CD4-positive, alpha-beta T cell treated with Interferon gamma for 1 hour (primary cell): ENCODE measurements around the gene PRM3.
"Not testable (repeated sequence)": the region's sequence is repeated elsewhere in the genome, so short reads cannot be mapped to it uniquely, and the experiment has no call there.

Experiments
- DNase-seq: peaks from one replicate; pipeline ENCODE4 v3.0.0-alpha.2; 2020

The PRM3 gene

GRCh38 chr16:11303405-11304138 is 30.1 kb upstream of the PRM3 start:
- DNase-seq = no peak

GRCh38 chr16:11302977-11303376 is 29.5 kb upstream of the PRM3 start:
- no peak for DNase-seq

DNA sequence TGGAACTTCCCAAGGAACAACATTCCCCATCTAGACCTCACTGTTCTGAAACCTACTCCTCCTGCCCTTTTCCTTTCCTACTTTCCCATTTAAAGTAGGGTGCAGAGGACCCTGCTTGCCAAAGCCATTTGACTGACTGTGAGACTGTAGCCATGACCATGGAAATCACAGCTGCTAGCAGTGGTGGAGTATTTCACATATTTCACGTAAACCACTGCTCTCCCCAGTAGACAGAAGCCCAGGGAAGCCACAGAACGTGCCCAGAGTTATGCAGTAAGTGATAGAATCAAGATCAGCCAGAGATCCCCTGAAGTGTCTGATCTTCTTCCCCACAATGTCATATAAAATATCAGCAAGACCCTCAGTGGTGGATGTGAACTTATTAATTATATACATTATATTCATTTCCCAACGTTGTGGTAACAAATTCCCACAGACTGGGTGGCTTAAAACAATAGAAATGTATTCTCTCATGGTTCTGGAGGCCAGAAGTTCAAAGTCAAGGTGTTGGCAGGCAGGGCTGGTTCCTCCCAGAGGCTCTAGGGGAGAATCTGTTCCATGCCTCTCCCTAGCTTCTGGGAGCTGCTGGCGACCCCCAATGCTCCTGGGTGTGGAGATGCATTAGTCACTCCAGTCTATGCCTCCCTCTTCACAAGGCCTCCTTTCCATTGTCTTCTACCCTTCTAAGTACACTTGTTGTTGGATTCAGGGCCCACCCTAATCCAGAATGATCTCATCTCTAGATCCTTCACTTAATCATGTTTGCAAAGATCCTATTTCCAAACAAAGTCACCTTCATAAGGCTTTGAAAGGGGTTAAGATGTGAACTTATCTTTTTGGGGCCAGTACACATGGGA is 28.4 kb upstream of the PRM3 start:
- DNase-seq = no peak

DNA sequence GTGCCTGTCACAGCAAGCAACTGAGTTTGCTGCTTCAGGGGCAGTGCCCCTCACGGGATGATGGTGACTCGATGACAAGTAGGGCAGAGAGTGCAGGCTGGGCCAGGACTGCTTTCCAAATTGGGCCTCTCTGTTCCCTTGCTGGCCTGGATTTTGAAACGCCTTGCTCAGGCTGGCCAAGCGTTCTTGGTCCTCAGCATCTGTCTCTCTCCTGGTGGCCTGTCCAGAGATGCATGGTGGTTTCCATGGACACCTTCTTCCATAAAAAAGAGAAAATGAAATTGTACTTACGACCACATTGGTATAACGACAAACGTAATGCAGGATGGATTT is 27.1 kb upstream of the PRM3 start:
- DNase-seq = no peak

DNA sequence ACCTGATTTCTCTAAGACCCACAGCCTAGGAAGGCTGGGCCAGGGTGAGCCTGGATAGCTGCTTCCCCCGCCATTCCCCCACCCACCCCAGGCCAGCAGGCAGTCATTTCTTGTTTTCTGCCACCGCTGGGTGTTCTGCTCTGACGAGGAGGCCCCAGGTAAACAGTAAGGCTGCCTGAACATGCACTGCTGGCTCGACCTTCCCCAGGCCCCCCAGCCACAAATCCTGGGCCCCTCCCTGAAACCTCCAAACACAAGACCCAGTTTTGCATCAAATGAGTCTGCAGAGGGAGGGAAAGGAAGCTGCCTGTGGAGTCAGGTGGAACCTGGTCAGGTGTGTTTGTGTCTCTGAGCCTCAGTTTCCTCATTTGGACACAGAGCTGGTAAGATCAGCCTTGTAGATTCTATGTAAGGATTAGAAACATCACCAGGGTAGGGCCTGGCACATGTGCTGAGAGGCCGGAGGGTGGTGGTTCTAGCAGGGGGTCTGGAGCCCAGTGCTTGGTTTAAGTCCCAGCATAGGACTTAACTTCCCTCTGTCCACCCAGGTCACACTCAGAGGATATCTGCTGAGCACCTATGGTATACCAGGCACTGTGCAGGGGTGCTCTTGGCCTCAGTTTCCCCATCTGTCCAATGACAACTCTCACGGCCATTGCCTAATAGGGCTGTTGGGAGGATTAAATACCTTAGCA is 26.6 kb upstream of the PRM3 start:
- no peak for DNase-seq

DNA sequence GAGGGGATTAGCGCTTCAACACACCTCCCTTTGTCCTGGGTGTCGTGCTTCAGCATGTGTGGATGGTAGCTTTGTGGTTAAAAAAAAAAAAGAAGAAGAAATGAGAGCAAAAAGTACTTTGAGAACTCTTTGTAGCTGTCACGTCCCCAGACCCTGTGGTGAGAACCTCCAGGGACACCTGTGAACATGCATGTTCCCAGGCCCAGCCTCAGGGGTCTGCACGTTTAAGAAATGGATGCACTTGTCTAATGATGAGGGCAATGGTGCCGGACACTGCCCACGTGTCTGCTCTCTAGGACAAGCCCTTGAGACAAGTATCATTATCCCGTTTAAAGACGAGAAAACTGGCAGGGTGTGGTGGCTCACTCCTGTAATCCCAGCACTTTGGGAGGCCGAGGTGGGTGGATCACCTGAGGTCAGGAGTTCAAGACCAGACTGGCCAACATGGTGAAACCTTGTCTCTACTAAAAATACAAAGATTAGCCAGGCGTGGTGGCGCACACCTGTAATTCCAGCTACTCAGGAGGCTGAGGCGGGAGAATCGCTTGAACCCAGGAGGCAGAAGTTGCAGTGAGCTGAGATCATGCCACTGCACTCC is 25.6 kb upstream of the PRM3 start:
- not testable (repeated sequence) for DNase-seq

- DNase-seq = no peak
Observed at GRCh38 chr16:11298143-11298900, 24.9 kb upstream of the PRM3 start.

DNA sequence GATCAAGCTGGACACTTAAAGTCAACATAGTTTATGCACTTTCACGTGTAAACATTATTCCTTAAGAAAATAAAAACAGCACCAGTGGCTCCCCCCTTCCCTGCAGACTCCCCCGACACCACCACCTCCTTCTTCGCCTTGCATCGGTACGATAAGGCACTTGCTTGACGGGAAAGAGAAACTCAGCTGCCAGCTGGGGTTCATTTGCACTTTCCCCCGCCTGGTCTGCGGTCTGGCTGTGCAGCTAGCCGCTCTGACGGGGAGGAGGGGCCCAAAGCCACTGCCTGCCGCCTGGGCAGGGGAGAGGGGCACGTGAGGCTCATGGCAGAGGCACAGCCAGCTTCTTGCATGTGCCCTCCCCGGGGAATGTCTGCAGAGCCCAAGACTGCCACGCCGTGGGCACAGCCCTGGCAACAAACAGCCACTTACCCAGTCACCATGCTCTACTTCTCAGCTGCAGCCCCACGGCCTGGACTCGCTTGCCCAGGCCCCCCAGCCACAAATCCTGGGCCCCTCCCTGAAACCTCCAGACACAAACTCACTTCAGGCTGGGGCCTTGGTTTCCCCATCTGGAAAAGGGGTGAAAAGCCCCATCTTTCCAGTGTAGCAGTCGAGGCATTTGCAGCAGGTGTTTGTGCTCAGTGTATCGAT is 24.2 kb upstream of the PRM3 start:
- peak; percentile 91 for DNase-seq

GRCh38 chr16:11296706-11297491 is 23.5 kb upstream of the PRM3 start:
- DNase-seq = peak; percentile 25

DNA sequence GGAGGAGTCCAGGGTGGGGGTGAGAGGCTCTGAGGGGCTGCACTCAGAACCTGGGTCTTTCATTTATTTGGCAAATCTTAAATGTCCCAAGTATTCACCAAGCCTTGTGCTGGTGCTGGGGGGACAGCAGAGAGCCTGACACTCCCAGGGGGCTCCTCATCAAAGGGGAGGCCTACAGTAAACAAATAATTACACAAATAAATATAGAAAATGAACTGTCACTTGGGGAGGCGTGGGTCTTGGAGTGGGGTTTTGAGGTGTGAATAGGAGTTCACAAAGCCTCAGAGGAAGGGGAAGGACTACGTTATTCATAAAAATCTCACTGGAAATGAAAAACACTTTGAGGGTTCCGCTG is 22.9 kb upstream of the PRM3 start:
- no peak for DNase-seq

- DNase-seq = no peak
Observed at GRCh38 chr16:11295672-11296071, 22.2 kb upstream of the PRM3 start.

DNA sequence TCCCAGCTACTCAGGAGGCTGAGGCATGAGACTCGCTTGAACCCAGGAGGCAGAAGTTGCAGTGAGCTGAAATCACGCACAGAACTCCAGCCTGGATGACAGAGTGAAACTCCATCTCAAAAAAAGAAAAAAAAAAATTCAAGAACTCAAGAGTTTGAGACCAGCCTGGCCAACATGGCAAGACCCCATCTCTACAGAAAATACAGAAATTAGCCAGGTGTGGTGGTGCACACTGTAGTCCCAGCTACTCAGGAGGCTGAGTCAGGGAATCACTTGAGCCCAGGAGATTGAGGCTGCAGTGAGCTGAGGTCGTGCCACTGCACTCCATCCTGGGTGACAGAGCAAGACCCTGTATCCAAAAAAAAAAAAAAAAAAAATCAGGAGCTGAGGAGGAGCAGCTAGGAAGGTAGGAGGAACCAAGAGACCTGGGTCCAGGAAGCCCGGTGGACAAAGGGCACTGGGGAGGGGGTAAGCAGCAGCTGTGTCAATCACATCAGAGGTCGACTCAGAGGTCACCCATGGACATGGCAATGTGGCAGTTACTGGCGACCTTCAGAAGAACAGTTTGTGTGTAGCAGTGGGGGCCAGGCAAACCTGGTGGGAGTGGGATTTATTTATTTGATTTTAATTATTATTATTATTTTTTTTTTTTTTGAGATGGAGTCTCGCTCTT is 18.8 kb upstream of the PRM3 start:
- no peak for DNase-seq

DNA sequence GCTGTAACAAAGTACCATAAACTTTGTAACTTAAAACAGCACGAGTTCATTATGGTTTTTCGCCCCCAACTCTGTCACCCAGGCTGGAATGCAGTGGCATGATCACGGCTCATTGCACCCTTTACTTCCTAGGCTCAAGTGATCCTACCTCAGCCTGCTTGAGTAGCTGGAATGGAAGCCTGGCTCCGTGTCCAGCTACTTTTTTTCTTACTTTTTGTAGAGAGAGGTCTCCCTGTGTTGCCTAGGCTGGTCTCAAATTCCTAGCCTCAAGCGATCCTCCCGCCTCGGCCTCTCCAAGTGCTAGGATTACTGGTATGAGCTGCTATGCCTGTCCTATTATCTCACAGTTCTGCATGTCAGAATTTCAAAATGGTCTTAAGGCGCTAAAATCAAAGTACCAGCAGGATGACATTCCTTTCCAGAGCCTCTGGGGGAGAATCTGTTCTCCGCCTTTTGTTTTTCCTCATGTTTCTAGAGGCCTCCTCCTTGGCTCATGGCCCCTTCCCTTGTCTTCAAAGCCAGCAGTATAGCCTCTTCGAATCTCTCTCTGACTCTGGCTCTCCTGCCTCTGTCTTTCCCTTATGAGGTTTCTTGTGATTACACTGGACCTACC is 17.8 kb upstream of the PRM3 start:
- no peak for DNase-seq

GRCh38 chr16:11290102-11290893 is 16.9 kb upstream of the PRM3 start:
- DNase-seq = no peak

GRCh38 chr16:11289696-11290095 is 16.3 kb upstream of the PRM3 start:
- DNase-seq = not testable (repeated sequence)

GRCh38 chr16:11289202-11289601 is 15.8 kb upstream of the PRM3 start:
- DNase-seq = no peak

DNA sequence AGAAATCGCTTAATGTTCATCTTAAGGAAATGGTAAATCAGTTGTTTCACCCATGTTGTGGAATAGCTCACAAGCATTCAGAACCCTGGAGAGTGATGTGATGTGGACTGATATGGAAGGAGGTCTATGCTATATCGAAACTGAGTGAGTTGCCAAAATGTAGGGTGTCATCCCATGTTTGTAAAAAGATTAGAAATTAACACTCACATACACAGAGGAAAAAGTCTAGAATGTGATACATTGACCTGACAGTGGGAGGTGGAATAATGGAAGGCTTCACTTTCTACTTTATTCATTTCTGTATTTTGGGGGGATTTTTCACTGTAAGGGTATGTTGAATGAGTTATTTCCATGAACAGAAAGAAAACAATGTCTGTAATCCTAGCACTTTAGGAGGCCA is 12.4 kb upstream of the PRM3 start:
- no peak for DNase-seq

DNA sequence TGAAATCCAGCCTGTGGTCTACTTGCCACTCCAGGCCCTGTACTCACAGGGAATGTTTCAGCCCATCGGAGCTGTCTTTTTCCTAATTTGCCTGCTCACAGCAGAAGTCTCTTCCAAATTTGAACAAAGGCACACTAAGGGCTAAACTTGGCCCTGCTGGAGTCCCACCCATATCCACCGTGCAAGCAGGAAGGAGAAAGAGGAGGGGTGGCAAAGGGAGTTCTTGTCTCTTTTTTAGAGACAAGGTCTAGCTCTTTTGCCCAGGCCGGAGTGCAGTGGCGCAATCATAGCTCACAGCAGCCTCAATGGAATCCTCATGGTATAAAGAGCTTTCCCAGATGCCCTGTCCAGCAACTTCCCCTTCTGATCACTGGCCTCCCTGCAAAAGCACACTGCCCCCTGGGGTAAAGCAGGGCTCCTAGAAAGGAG is 10.4 kb upstream of the PRM3 start:
- no peak for DNase-seq
